ENCODE results near the gene AKT1S1. TPM values are rescaled to one million over a fixed set of nuclear protein-coding genes. Genes with fewer than 3 reads are reported as not detected.

The AKT1S1 gene
- total and polyA plus RNA-seq, 3 donors from 2014 or later: 35.0 to 42.8 (median 35.7) TPM

- intact Hi-C loops (cut with DNase I; ENCODE audit: low total_unique reads): no loop called here
- no peaks in the 10 kb centered on the region for H3K36me3 ChIP-seq (ENCODE audit: low read depth, missing control alignments)
- WGBS, 2 donors: 53 to 68% methylated on average over 14 to 21 of the region's 21 CpGs
- H3K9me3 ChIP-seq: no peaks in the 10 kb centered on the region
- peaks cover 30% of the 10 kb centered on the region for H3K4me1 ChIP-seq
- no peaks in the 10 kb centered on the region for H3K27me3 ChIP-seq
- H3K27ac ChIP-seq: peak overlapping the region; percentile 21 to 39
- H3K4me3 ChIP-seq: no peak overlapping the region
- DNase-seq: peak; percentile 62
- no peak for TF ChIP-seq POLR2A (IDR thresholded peaks at IDR 0.05)
- TF ChIP-seq CTCF (IDR thresholded peaks at IDR 0.05): no peak
These were observed 36.0 kb upstream of the AKT1S1 start for GRCh38 chr19:49912965-49913685.

- H3K27ac ChIP-seq: peak overlapping the region in 1 of 2 donors; percentile 44
- peaks cover 30% of the 10 kb centered on the region for H3K4me1 ChIP-seq
- 51 to 63% methylated on average over 9 of the region's 9 CpGs for WGBS, 2 donors
- intact Hi-C loops (cut with DNase I; ENCODE audit: low total_unique reads): no loop called here
- no peak for TF ChIP-seq POLR2A (IDR thresholded peaks at IDR 0.05)
- no peak for TF ChIP-seq CTCF (IDR thresholded peaks at IDR 0.05)
- H3K27me3 ChIP-seq: no peaks in the 10 kb centered on the region
- no peaks in the 10 kb centered on the region for H3K36me3 ChIP-seq (ENCODE audit: low read depth, missing control alignments)
- H3K4me3 ChIP-seq: no peak overlapping the region
- no peaks in the 10 kb centered on the region for H3K9me3 ChIP-seq
- no peak for DNase-seq
These were observed 34.4 kb upstream of the AKT1S1 start for GRCh38 chr19:49911381-49912145.

GRCh38 chr19:49910179-49910578 is 33.0 kb upstream of the AKT1S1 start:
- WGBS, 2 donors: 80 to 90% methylated on average over 2 to 5 of the region's 5 CpGs
- no peaks in the 10 kb centered on the region for H3K9me3 ChIP-seq
- H3K27me3 ChIP-seq: no peaks in the 10 kb centered on the region
- no peak for DNase-seq
- no peak overlapping the region for H3K4me3 ChIP-seq
- peaks cover 30% of the 10 kb centered on the region for H3K4me1 ChIP-seq
- H3K36me3 ChIP-seq (ENCODE audit: low read depth, missing control alignments): no peaks in the 10 kb centered on the region
- intact Hi-C loops (cut with DNase I; ENCODE audit: low total_unique reads): no loop called here
- TF ChIP-seq CTCF (IDR thresholded peaks at IDR 0.05) (no peak), POLR2A (IDR thresholded peaks at IDR 0.05) (no peak)
- no peak overlapping the region for H3K27ac ChIP-seq

- Histone ChIP-seq H3K4me3 (no peak overlapping the region), H3K36me3 (ENCODE audit: low read depth, missing control alignments) (no peaks in the 10 kb centered on the region), H3K27ac (no peak overlapping the region), H3K9me3 (no peaks in the 10 kb centered on the region), H3K27me3 (no peaks in the 10 kb centered on the region), H3K4me1 (peaks cover 30% of the 10 kb centered on the region)
- no peak for TF ChIP-seq POLR2A (IDR thresholded peaks at IDR 0.05)
- TF ChIP-seq CTCF (IDR thresholded peaks at IDR 0.05): no peak
- intact Hi-C loops (cut with DNase I; ENCODE audit: low total_unique reads): no loop called here
- DNase-seq: no peak
- WGBS, 2 donors: 95% methylated on average over 22 to 37 of the region's 37 CpGs
These were observed 31.6 kb upstream of the AKT1S1 start for GRCh38 chr19:49908480-49909420.
